ENCODE measurements around the gene ATXN2. TPM values are rescaled to one million over a fixed set of nuclear protein-coding genes. Genes with fewer than 3 reads are reported as not detected.
"Not testable (repeated sequence)": the region's sequence is repeated elsewhere in the genome, so short reads cannot be mapped to it uniquely, and the experiment has no call there.

ATXN2 gene
- total RNA-seq, 1 donor from 2014 or later, result 71.0 TPM

DNA sequence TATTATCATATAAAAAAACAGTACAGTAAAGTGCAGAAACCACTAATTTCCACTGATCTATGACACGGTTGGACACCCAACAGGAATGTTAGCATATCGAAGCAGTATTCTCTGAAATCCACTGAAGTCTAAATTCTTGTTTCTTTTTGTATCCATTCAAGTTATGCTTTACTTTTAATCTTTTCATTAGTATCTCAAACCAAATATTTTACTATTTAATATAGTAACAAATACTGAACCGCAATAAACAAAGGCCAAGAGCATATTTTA lies 41.1 kb downstream of the ATXN2 start:
- no peak for DNase-seq (ENCODE audit: low read depth, low spot score)
- no peaks in the 10 kb centered on the region for H3K9me3 Mint-ChIP-seq
- H3K36me3 Mint-ChIP-seq (ENCODE audit: low read depth), result peaks cover 4% of the 10 kb centered on the region
- no peaks in the 10 kb centered on the region for H3K27me3 Mint-ChIP-seq (ENCODE audit: low read depth)
- no peak overlapping the region for H3K4me3 Mint-ChIP-seq
- TF ChIP-seq CTCF (conservative IDR thresholded peaks at IDR 0.05), result no peak
- H3K4me1 Mint-ChIP-seq, result no peaks in the 10 kb centered on the region
- no peak overlapping the region for H3K27ac Mint-ChIP-seq (ENCODE audit: unreplicated experiment)

GRCh38 chr12:111557271-111558106 lies 41.6 kb downstream of the ATXN2 start:
- no peak for DNase-seq (ENCODE audit: low read depth, low spot score)
- Mint-ChIP-seq H3K9me3 (no peaks in the 10 kb centered on the region), H3K4me3 (no peak overlapping the region), H3K27me3 (ENCODE audit: low read depth) (no peaks in the 10 kb centered on the region), H3K27ac (ENCODE audit: unreplicated experiment) (no peak overlapping the region), H3K36me3 (ENCODE audit: low read depth) (peaks cover 4% of the 10 kb centered on the region), H3K4me1 (no peaks in the 10 kb centered on the region)
- TF ChIP-seq CTCF (conservative IDR thresholded peaks at IDR 0.05), result no peak

DNA sequence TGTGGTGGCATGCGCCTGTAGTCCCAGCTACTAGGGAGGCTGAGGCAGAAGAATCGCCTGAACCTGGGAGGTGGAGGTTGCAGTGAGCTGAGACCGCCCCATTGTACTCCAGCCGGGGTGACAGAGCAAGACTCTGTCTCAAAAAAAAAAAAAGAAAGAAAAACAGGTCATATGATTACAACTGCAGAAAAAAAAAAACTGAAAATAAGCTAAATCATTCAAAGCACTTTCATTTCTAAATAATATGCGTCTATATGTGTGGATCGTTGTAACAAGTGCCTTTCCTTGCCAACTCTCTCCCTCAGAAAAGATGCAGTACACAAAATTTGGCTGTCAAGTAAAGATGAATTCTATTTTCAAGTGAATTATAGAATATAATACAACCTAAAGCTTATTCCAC lies 42.4 kb downstream of the ATXN2 start:
- TF ChIP-seq CTCF (conservative IDR thresholded peaks at IDR 0.05), result no peak
- no peak for DNase-seq (ENCODE audit: low read depth, low spot score)
- Mint-ChIP-seq H3K36me3 (ENCODE audit: low read depth) (peaks cover 7% of the 10 kb centered on the region), H3K27ac (ENCODE audit: unreplicated experiment) (no peak overlapping the region), H3K27me3 (ENCODE audit: low read depth) (no peaks in the 10 kb centered on the region), H3K4me3 (no peak overlapping the region), H3K9me3 (no peaks in the 10 kb centered on the region), H3K4me1 (no peaks in the 10 kb centered on the region)

DNA sequence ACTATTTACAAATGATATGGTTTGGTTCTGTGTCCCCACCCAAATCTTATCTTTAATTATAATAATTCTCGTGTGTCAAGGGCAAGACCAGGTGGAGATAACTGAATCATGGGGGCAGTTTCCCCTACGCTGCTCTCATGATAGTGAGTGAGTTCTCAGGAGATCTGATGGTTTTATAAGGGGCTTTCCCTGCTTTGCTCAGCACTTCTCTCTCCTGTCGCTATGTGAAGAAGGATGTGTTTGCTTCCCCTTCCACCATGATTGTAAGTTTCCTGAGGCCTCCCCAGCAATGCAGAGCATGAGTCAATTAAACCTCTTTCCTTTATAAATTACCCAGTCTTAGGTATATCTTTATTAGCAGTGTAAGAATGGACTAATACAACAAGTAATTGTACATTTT lies 43.8 kb downstream of the ATXN2 start:
- not testable (repeated sequence) for H3K36me3 Mint-ChIP-seq (ENCODE audit: low read depth); H3K4me3 Mint-ChIP-seq; H3K27me3 Mint-ChIP-seq (ENCODE audit: low read depth); DNase-seq (ENCODE audit: low read depth, low spot score); H3K9me3 Mint-ChIP-seq; H3K4me1 Mint-ChIP-seq; H3K27ac Mint-ChIP-seq (ENCODE audit: unreplicated experiment)

- peaks cover 9% of the 10 kb centered on the region for H3K36me3 Mint-ChIP-seq (ENCODE audit: low read depth)
- H3K27me3 Mint-ChIP-seq (ENCODE audit: low read depth), result no peaks in the 10 kb centered on the region
- no peak for TF ChIP-seq CTCF (conservative IDR thresholded peaks at IDR 0.05)
- no peaks in the 10 kb centered on the region for H3K9me3 Mint-ChIP-seq
- H3K4me1 Mint-ChIP-seq, result no peaks in the 10 kb centered on the region
- no peak overlapping the region for H3K27ac Mint-ChIP-seq (ENCODE audit: unreplicated experiment)
- H3K4me3 Mint-ChIP-seq, result no peak overlapping the region
- no peak for DNase-seq (ENCODE audit: low read depth, low spot score)
Measured at GRCh38 chr12:111546758-111547383, 52.2 kb downstream of the ATXN2 start.

GRCh38 chr12:111546171-111546570 lies 52.9 kb downstream of the ATXN2 start:
- no peak for TF ChIP-seq CTCF (conservative IDR thresholded peaks at IDR 0.05)
- no peak overlapping the region for H3K27ac Mint-ChIP-seq (ENCODE audit: unreplicated experiment)
- no peaks in the 10 kb centered on the region for H3K4me1 Mint-ChIP-seq

More at GRCh38 chr12:111546171-111546570, 52.9 kb downstream of the ATXN2 start:
- no peaks in the 10 kb centered on the region for H3K9me3 Mint-ChIP-seq
- no peak overlapping the region for H3K4me3 Mint-ChIP-seq
- no peaks in the 10 kb centered on the region for H3K27me3 Mint-ChIP-seq (ENCODE audit: low read depth)
- H3K36me3 Mint-ChIP-seq (ENCODE audit: low read depth), result peaks cover 9% of the 10 kb centered on the region
- DNase-seq (ENCODE audit: low read depth, low spot score), result no peak

Measured in neural crest cell (in vitro differentiated cells).